CD4-positive, alpha-beta T cell (primary cell): ENCODE measurements around the gene PLXNB1. TPM values are rescaled to one million over a fixed set of nuclear protein-coding genes. Genes with fewer than 3 reads are reported as not detected.
A peak's percentile ranks its signal among the peaks of the same experiment; 100 is the strongest.

Experiments used
- ATAC-seq: fragments of 200-7000 bp; cut with Tn5 transposase; one replicate; pipeline ENCODE4 v1.10.0; 2022; ENCODE audit warnings: mild to moderate bottlenecking; ENCODE audit not compliant: poor library complexity
- CTCF ChIA-PET: fragments of 350-600 bp; sonication (Branson Sonifier 250); formaldehyde crosslinking; loops from one replicate; lab custom pipeline; 2021; ENCODE audit warnings: antibody characterized with exemption, inconsistent platforms; lab: Charles Lee
- POLR2A ChIA-PET: fragments of 350-600 bp; sonication (Branson Sonifier 250); formaldehyde crosslinking; loops from one replicate; lab custom pipeline; 2021; ENCODE audit warnings: antibody characterized with exemption, inconsistent platforms; lab: Charles Lee
- DNase-seq, 14 experiments: peaks; one replicate each; pipeline ENCODE4 v3.0.0-alpha.2; 2013 to 2020; ENCODE audit warnings: mixed read lengths in 2 of 14
- H3K27ac ChIP-seq, 2 donors: one replicate each; pipeline versions ENCODE4 v1.5.1 to v1.7.0; 2013; ENCODE audit warnings: low read length in 2 of 2, low read depth in 1 of 2, mild to moderate bottlenecking in 1 of 2
- H3K27me3 ChIP-seq, 2 experiments: 1 replicate in 1 of 2; 2 replicates in 1 of 2; pipeline versions ENCODE4 v1.6.1 to v1.7.0; 2013; ENCODE audit warnings: low read length in 2 of 2, control low read depth in 1 of 2, mild to moderate bottlenecking in 1 of 2, moderate library complexity in 1 of 2; ENCODE audit not compliant: insufficient read depth in 2 of 2, control insufficient read depth in 1 of 2
- H3K36me3 ChIP-seq: one replicate; pipeline ENCODE4 v1.6.1; 2013; ENCODE audit warnings: low read length, control low read depth; ENCODE audit not compliant: insufficient read depth
- H3K4me1 ChIP-seq: one replicate; pipeline ENCODE4 v1.6.1; 2013; ENCODE audit warnings: low read length, control low read depth; ENCODE audit not compliant: insufficient read depth
- H3K4me3 ChIP-seq: one replicate; pipeline ENCODE4 v1.5.1; 2013; ENCODE audit warnings: mild to moderate bottlenecking, low read length, moderate library complexity
- H3K9me3 ChIP-seq, 2 experiments: 1 replicate in 1 of 2; 2 replicates in 1 of 2; pipeline versions ENCODE4 v1.6.1 to v1.7.0; 2013; ENCODE audit warnings: low read length in 2 of 2, mild to moderate bottlenecking in 2 of 2, control low read depth in 1 of 2, moderate library complexity in 1 of 2; ENCODE audit not compliant: control insufficient read depth in 1 of 2, insufficient read depth in 1 of 2
- H3K27ac Mint-ChIP-seq: one replicate; pipeline ENCODE4 v1.8.0; 2020; ENCODE audit warnings: mixed read lengths
- H3K27me3 Mint-ChIP-seq: one replicate; pipeline ENCODE4 v1.8.0; 2021; ENCODE audit warnings: mixed read lengths
- H3K36me3 Mint-ChIP-seq: one replicate; pipeline ENCODE4 v1.8.0; 2021; ENCODE audit warnings: low read depth, mixed read lengths
- H3K4me1 Mint-ChIP-seq: one replicate; pipeline ENCODE4 v1.8.0; 2021; ENCODE audit warnings: low read depth, mixed read lengths
- H3K4me3 Mint-ChIP-seq: one replicate; pipeline ENCODE4 v1.8.0; 2020; ENCODE audit warnings: mild to moderate bottlenecking, mixed read lengths
- H3K9me3 Mint-ChIP-seq: one replicate; pipeline ENCODE4 v1.8.0; 2020; ENCODE audit warnings: mixed read lengths
- intact Hi-C, 2 experiments: fragments of 100-400 bp; cut with DNase I in 1 of 2; cut with micrococcal nuclease in 1 of 2; formaldehyde crosslinking; loops; one replicate each; pipeline versions ENCODE4 v1.15.1 to v1.9.0; 2023 to 2025; cut with DNase I, micrococcal nuclease
- total RNA-seq, 174 experiments: library from RNA in 2 of 174; stranded (reverse) in 2 of 174; gene quantifications; one replicate each; pipeline ENCODE4 v1.2.3 and lab custom pipeline; 2021 to 2026
- TF ChIP-seq, protein P1 (sequence below): fragments of 200-600 bp; IDR thresholded peaks from one replicate; pipeline ENCODE4 v1.8.0; 2022; ENCODE audit warnings: antibody characterized with exemption, mild to moderate bottlenecking

The PLXNB1 gene
- total RNA-seq, 2 experiments from 2014 or later: 1.1 to 2.0 TPM

- POLR2A ChIA-PET: no interaction called here
- no peak for ATAC-seq
- peak in 2 of 14 experiments; percentile 2 to 10 for DNase-seq
- no peaks in the 10 kb centered on the region for H3K36me3 ChIP-seq
- H3K4me1 ChIP-seq: no peaks in the 10 kb centered on the region
- H3K9me3 ChIP-seq: no peaks in the 10 kb centered on the region
- Mint-ChIP-seq H3K9me3 (no peaks in the 10 kb centered on the region), H3K4me3 (no peak overlapping the region), H3K36me3 (no peaks in the 10 kb centered on the region), H3K27me3 (no peaks in the 10 kb centered on the region), H3K27ac (no peak overlapping the region), H3K4me1 (no peaks in the 10 kb centered on the region)
- intact Hi-C loops: no loop called here
- no peak overlapping the region for H3K4me3 ChIP-seq
- TF ChIP-seq, protein P1, sequence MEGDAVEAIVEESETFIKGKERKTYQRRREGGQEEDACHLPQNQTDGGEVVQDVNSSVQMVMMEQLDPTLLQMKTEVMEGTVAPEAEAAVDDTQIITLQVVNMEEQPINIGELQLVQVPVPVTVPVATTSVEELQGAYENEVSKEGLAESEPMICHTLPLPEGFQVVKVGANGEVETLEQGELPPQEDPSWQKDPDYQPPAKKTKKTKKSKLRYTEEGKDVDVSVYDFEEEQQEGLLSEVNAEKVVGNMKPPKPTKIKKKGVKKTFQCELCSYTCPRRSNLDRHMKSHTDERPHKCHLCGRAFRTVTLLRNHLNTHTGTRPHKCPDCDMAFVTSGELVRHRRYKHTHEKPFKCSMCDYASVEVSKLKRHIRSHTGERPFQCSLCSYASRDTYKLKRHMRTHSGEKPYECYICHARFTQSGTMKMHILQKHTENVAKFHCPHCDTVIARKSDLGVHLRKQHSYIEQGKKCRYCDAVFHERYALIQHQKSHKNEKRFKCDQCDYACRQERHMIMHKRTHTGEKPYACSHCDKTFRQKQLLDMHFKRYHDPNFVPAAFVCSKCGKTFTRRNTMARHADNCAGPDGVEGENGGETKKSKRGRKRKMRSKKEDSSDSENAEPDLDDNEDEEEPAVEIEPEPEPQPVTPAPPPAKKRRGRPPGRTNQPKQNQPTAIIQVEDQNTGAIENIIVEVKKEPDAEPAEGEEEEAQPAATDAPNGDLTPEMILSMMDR: no peak
- CTCF ChIA-PET: no interaction called here
- H3K27me3 ChIP-seq: no peaks in the 10 kb centered on the region
- H3K27ac ChIP-seq: no peak overlapping the region
These were observed 20.3 kb downstream of the PLXNB1 start for GRCh38 chr3:48409291-48410201.

DNA sequence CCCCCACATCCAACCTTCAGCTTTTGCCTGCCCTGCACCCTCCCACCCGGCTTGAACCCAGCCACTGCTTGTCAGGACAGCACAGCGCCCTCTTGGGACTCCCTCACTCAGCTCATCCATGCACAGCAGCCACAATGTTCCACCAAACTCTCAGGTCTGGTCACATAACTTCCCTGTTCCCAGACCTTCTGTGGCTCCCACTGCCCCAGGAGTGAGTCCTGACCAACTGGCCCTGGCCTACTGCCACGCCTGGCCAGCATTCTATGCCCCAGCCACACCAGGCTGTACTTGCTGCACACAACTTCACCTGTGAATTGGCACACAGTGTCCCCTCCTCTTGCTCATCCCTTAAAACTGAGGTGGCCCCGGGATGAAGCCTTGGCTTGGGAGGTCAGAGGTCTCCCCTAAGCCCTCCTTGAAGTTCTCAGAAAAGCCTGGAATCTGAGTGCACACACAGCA is 21.0 kb downstream of the PLXNB1 start:
- no peaks in the 10 kb centered on the region for H3K27me3 ChIP-seq
- no peaks in the 10 kb centered on the region for H3K27me3 Mint-ChIP-seq
- H3K27ac Mint-ChIP-seq: no peak overlapping the region
- CTCF ChIA-PET: interaction anchor here (2.4 kb wide), 1 partner anchor 27 kb away, joined by 14 read pairs; no protein-coding TSS in a partner anchor
- intact Hi-C loops: no loop called here
- no peaks in the 10 kb centered on the region for H3K9me3 ChIP-seq
- H3K36me3 Mint-ChIP-seq: no peaks in the 10 kb centered on the region
- DNase-seq: peak in 2 of 14 experiments; percentile 1 to 25
- H3K4me1 Mint-ChIP-seq: no peaks in the 10 kb centered on the region
- no peaks in the 10 kb centered on the region for H3K4me1 ChIP-seq
- POLR2A ChIA-PET: no interaction called here
- H3K36me3 ChIP-seq: no peaks in the 10 kb centered on the region
- ATAC-seq: no peak
- no peaks in the 10 kb centered on the region for H3K9me3 Mint-ChIP-seq
- TF ChIP-seq, protein P1: no peak
- no peak overlapping the region for H3K27ac ChIP-seq
- no peak overlapping the region for H3K4me3 ChIP-seq
- no peak overlapping the region for H3K4me3 Mint-ChIP-seq

GRCh38 chr3:48407542-48408099 is 22.3 kb downstream of the PLXNB1 start:
- no peak overlapping the region for H3K4me3 ChIP-seq
- ATAC-seq (no peak), DNase-seq (no peak)
- Mint-ChIP-seq H3K27me3 (no peaks in the 10 kb centered on the region), H3K9me3 (no peaks in the 10 kb centered on the region), H3K4me1 (no peaks in the 10 kb centered on the region), H3K27ac (no peak overlapping the region), H3K4me3 (no peak overlapping the region), H3K36me3 (no peaks in the 10 kb centered on the region)
- TF ChIP-seq, protein P1: no peak
- POLR2A ChIA-PET: no interaction called here
- CTCF ChIA-PET: interaction anchor here (2.4 kb wide), 1 partner anchor 28 kb away, joined by 14 read pairs; no protein-coding TSS in a partner anchor
- no peaks in the 10 kb centered on the region for H3K27me3 ChIP-seq
- no peaks in the 10 kb centered on the region for H3K9me3 ChIP-seq
- intact Hi-C loops: no loop called here
- no peaks in the 10 kb centered on the region for H3K4me1 ChIP-seq
- no peaks in the 10 kb centered on the region for H3K36me3 ChIP-seq
- H3K27ac ChIP-seq: no peak overlapping the region
